ENCODE data around the gene DOCK1.

- no peak for TF ChIP-seq CTCF (IDR thresholded peaks at IDR 0.05)
- TF ChIP-seq EZH2 (IDR thresholded peaks at IDR 0.05) = no peak
Measured at GRCh38 chr10:127417031-127417430, 511.8 kb downstream of the DOCK1 start.
